HG03342 (cell line): ENCODE measurements around the gene CD151.

ENCODE experiments used
- ATAC-seq: cut with Tn5 transposase; IDR thresholded peaks from one replicate; pipeline ENCODE4 v1.9.1; 2021; ENCODE audit warnings: mild to moderate bottlenecking, moderate library complexity; ENCODE audit not compliant: unreplicated experiment

CD151 gene

DNA sequence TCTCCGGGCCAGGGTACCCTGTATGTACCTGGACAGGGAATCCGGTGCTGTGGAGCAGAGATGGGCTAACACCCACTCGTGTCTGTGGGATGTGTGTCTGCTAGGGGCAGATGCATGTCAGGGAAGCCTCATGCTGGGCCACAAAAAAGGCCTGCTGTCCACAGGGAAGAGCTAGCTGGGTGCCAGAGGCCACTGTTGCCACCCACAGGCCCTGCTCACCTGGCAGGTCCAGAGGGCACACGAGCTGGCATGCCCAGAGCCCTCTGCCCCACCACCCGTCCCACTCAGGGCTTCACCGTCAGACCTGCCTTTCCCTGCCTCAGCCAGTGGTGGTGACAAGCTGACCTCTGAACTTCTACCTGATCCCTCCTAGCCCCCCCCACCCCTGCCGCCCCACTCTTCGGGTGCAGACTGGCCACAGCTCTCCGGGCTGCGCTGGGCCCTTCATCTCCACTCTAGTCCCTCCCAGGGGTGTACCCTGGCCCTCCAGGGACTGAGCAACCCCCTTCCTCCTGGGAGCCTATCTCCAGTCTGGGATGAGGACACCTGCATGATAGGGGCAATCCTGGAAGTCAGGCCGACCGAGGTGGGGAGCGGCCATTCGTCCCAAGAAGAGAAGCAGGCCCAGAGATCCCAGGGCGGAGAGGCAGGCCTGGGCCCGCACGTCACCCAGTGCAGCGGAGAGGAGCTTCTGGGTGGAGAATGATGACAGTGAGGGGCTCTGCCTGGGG, 36.0 kb upstream of the CD151 start:
- no peak for ATAC-seq

DNA sequence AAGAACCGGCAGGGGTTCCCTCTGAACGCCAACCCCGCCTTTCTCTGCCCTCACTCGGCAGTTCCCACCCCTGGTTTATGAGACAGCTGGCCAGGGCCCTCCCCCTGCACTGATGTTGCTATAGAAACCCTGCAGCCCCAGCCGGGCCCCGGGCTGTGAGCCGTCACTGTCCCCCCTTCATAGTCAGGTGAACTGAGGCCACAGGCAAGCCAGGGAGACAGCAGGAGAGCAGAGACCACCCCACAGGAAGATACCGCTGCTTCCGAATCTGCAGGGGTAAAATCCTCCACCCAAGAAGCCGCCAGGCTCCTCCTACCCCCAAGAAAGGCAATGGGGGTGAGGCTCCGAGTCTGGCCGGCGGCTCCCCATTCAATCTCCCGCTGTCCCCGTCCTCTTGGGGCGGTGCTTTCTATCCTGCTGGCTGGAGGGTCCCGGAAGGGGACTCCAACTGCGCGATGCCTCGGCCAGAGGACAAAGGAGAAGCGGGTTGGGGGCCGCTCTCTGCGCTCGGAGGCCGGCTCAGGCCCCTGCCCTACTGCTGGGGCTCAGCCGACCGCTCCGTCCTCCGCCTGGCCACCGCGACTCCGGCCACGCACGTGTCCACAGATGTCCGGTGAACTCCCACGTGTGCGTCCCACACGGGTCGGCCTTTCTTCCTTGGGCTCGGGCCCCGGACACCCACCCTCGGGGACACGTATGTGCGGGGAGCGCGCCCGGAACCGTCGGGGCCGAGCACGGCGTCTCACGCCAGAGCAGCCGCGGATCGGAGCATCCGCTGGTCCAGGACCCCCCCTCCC, 35.3 kb upstream of the CD151 start:
- peak; percentile 42 for ATAC-seq

DNA sequence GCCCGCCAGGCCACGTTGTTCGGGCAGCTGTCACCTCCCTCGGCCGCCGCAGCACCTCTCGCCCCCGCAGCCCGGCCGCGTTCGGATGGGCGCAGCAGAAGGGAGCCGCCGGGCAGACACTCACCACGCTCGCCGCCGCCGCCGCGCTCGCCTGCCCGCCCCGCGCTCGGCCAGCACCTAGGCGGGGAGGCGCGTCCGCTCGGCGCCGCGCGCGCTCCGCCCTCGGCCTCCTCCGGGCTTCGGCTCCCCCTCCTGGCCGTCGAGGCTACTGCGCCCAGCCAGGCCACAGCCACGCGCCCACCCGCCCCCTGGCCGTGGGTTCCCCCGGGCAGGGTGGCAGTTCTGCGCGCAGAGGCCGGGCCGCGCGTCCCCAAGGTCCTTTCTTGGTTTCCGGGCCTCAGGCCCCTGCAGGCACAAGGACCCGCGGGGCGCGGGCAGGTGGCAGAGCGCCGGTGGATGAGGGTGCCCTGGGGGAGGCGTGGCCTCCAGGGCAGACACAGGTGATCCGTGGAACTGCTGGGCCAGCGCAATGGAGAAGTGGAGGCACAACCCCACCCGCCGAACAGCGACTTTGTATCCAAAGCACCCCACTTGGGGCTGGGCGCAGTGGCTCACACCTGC, 34.5 kb upstream of the CD151 start, which contains the start of gene SLC25A22:
Gene SLC25A22 (minus strand): TSS at position 189 of the 621 bp plus-strand sequence. CDS start 3,275 bp downstream, outside the sequence.
- ATAC-seq, result peak; percentile 58

DNA sequence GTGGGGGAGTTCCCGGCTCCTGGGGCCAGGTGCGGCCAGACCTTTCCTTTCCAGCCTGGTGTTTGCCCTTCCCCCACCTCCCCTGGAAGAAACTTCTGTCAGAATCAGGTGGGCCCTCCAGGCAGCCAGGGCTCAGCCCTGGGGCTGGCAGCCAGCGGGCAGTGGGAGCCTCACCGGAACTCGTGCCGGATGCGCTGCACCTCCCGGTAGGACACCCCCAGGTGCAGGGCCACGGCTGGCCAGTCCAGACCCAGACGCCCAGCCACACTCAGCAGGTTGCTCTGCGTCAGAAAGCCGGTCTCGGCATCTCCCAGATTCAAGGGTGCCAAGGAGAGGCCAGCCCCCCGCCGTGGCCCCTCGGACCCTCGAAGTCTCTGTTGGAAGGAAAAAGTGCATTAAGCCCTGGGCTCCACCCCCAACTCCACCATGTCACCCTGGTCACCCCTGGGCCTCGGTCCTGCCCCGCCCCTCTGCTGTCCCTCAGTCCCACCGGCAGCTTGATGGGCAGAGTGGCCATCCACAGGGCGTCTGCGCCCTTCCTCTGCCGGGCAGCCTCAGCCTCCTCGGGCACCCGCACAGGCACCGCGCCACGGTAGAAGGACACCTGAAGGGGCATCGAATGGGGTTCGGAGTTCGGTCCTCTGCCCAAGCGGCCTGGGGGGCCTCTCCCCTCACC, 33.0 kb upstream of the CD151 start:
- ATAC-seq, result no peak

DNA sequence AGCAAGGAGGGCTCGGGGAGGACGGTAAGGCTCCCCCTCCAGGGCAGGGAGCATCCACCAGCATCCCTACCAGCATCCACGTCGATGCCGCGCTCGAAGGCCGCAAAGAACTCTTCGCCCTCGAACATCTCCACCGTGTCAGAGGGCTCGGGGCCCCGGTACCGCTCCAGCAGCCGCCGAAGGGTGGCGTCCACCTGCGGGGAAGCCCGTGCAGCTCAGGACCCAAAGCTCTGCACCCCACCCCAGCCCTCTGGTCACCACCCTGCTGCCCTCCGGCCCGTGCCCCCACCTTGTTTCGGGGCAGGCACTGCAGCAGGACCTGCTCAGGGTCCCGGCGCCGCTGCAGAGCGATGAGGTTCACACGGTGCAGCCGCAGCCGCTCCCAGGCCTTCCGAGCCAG, 32.3 kb upstream of the CD151 start:
- no peak for ATAC-seq

DNA sequence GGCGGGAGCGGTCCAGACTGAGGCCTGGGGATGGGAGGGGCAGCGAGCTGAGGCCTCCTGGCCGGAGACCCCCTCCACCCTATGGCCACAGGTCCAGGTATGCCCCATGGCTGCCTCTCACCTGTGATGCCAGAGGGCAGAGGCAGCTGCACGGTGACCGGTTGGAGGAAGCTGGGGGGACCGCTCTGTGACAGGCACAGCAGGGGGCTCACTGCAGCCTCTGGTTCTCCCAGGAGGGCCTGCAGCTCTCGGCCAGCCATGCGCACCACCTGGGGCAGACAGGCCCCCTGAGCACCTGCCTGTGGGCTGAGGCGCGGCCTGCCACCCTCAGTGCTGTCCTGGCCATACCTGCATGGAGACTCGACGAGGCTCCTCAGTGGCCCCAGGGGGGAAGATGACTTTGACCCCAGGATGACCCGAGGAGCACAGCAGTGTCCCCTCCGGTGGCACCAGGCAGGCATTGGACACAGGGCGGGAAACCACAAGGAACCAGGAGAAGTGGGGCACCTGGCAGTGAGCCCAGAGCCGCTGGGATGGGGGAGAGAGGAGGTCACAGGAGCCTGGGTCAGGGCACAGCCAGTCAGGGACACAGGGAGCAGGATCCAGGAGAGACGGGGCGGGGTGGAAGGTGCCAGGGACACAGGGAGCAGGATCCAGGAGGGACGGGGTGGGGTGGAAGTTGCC, 31.5 kb upstream of the CD151 start:
- no peak for ATAC-seq

DNA sequence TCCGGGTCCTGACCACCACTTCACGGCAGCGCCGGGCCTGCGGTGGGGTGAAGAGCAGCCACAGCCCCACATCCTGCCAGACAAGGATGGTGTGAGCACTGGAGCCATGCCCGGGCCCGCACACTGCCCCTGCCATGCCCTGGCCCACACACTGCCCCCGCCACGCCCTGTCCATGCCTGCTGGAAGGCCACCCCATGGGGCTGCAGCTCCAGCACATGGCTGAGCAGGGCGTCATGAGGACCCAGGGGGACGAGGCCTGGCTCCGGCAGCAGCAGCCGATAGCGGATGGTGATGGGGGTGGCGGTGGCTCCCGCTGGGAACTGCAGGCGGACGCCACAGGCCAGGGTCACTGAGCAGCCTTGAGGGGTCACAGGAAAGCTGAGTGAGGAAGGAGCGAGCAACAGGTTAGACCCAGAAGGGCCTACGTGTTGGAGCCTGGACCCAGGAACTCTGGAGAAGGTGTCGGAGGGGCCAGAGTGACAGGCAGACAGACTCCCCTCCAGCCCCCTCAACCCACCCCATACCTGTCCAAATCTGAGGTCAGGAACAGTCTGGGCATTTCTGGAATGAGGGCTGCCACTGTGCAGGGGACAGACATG, 30.6 kb upstream of the CD151 start:
- ATAC-seq, result no peak

DNA sequence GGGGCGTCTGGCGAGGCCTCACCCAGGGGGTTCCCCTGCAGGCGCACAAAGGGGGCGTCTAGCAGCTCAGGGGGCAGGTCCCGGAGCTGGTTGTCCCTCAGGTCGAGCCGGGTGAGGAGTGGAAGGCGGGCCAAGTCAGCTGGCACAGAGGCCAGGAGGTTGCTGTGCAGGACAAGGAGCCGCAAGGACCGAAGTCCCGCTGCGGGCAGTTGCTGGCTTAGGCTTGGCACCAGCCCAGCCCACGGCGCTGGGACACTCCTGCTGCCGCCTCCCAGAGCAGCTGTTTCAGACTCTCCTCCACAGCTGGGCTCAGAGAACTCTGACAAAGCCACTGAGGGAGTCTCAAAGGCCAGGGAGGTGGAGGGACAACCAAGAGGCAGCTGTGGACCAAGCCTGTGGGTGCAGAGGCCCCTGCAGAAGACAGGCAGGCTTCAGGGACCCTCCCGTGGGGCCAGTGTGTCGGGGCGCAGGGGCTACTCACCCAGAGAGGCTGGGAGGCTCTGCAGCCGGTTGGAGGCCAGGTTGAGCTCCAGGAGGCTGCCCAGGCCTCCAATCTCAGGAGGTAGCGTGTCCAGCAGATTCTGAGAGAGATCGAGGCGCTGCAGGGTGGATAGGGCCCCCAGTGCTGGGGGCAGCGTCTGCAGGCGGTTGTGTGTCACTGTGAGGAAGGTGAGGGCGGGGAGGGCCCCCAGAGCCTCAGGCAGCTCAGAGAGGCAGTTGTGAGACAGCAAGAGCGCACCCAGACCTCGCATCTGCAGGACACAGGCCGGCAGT, 29.9 kb upstream of the CD151 start:
- ATAC-seq, result no peak

DNA sequence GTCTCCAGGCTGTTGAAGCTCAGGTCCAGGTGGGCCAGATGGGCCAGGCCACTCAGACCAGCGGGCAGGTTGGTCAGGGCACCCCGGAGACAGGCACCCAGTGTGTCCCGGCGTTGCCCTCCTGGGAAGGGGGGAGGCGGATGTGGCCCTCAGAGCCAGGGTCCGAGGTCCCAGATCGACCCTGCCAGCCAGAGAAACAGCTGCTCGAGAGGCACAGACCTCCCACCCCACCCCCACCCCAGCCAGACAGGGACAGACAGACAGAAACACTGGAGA, 29.3 kb upstream of the CD151 start:
- no peak for ATAC-seq

DNA sequence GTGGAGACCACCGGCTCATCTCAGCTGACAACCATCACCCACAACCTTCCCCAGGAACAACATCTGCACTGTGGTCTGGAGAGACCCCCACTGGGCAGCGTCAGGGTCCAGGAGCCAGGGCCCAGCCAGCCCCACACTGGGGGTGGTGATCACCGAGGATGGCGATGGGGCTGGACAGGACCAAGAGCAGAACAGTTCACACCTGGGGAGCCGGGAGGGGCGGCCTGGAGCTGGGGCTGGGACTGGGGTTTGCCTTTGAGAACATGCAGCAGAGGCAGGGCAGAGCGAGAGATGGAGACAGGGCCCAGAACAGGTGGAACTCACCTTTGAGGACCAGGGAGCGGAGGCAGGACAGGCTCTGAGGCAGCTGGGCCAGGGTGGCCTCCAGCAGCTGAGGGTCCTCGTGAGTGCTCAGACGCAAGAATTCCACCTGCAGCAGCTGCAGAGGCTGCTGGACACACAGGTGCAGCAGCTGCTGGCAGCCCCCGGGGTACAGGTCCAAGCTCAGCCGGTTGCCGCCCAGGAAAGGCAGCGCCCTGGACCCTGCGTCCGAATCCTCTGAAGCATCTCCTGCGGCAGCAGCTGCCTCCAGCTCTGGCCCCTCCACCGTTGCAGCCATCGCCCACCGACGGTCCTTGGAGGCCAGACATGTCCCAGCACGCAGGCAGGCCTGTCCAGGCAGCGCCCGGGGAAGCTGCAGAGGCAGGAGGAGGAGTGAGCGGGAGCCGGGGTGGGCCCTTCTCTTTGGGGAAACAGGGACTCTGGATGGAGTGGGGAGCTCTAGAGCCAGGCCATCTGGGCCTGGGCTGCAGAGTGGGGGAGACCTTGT, 28.8 kb upstream of the CD151 start:
- no peak for ATAC-seq

DNA sequence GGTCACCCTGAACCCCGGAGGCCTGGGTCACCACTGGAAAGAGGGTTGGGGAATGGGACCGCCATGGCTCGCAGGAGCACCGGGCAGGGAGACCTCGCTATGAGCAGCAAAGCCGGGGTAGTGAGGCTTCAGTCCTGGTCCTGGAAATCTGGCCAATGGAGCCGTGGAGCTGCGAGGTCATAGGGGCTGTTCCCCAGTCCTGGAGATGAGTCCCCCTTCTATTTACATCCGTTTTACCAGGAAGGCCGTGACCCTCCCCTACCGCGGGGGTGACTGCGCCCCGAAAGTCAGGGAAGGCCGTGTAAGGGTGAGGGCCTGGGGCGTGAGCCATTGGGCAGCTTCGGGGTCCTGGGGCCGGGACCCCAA, 28.2 kb upstream of the CD151 start:
- ATAC-seq, result no peak

DNA sequence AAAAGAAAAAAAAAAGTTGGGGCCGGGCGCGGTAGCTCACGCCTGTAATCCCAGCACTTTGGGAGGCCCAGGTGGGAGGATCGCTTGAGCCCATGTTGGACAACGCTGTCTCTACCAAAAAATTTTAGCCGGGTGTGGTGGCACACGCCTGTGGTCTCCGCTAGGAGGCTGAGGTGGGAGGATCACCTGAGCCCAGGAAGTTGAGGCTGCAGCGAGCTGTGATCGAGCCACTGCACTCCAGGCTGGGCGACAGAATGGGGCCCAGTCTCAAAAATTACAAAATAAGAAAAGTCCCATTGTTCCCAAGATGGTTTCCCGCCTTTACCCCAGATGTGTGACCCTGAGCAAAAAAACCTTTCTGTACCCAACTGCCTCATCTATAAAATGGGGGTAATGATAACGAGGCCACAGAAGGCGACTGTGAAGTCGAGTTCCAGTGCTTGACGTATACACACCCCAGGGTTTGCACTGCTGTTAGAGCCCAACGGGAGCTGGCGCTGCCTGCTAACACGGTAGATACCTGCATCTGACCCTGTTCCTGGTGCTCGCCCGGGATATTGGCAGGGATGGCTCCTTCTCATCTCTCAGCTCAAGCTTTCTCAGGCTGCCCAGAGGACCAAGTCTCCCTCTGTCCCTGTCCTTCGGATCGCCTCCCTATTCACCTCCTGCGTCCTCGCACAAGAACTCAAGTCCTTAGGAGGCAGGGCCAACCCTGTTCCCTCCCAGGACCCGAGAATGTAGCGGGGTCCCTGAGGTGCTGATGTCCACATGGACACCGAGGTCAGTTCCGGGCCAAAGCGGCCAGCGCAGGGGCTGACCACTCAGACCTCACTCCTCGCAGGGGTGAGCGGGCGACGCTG, 24.1 kb upstream of the CD151 start:
- no peak for ATAC-seq

DNA sequence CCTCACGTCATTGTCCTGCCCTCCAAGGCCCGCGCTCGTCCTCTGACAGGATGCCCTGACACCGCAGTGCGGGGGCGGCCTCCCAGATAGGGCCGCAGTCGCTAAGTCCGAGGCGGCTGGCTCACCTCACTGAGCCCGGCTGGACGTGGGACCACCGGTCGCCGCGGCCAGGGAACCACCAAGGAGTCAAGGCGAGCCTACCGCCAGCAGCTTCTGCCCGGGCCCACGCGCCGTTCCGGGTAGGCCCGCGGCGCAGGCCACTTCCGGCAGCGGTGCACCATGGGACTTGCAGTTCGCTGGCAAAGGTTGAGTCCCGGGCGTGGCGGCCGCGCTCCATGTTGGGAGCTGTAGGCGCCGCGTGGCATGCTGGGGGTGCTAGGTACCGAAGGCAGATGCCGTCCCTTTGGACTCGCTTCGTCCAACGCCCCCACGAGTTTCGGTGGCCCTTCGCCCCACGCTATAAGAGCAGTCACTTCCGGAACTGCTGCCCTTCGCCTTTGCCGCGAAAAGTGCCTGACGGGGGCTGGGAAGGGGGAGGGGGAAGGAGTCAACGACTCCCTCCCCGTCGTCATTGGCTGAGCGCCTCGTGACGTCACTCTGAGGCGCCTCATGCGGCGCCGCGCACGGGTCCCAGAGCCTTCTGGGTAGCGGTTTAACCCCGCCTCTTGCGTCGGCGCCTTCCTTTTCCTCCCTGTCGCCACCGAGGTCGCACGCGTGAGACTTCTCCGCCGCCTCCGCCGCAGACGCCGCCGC, 23.3 kb upstream of the CD151 start, which contains the start of gene RPLP2:
Gene RPLP2 (plus strand): TSS at position 681 of the 753 bp plus-strand sequence. CDS start 268 bp downstream, outside the sequence.
- ATAC-seq, result peak; percentile 70

DNA sequence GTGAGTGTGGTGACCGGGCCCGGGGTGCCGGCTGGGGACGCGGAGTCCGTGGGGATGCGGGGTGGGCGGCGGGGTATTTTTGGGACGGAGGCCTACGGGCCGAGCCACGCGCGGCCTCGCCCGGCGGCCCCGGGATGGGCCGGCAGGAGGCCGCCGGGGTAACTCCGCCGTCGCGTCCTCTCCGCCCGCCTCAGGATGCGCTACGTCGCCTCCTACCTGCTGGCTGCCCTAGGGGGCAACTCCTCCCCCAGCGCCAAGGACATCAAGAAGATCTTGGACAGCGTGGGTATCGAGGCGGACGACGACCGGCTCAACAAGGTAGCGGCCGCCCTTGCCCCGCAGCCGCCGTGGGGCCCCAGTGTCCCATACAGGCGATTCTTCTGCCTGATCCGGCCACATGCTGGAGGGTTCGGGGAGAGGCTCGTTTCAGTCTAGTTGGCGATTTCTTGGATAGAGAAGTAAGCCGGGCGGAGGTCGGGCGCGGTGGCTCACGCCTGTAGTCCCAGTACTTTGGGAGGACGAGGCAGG, 22.6 kb upstream of the CD151 start:
- no peak for ATAC-seq

DNA sequence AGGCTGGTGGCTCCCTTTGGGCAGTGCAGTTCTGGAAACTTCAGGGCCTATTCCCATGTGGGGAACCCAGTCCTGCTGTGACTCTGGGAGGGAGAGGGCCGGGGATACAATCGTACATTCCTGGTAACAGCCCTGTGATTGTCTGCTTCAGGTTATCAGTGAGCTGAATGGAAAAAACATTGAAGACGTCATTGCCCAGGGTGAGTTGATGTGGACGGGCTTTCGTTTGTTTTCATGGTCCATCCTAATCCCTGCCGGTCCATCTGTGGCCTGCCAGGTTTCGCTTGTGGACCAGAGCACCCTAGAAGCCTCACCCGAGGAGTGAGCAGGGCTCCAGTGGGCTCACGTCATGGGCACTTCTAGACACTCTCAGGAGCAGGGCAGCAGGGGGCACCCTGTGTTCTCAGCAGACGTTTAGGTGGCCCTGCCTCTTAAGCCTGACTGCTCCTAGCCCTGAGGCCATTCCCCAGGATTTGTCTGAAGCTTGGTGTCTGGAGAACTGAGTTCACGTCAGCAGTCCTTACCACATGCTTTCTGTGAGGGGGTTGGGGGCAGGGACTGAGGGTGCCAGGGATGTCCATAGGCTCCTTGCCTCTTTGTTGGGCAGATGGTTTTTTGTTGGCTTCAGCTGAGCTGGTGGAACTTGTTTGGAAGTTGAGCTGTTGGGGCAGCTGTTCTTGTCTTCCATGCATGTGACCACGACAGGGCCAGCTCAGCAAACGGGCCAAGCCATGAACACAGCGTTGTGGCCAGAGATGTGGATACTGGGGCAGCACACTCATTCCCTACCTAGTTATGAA, 21.1 kb upstream of the CD151 start:
- ATAC-seq, result no peak

DNA sequence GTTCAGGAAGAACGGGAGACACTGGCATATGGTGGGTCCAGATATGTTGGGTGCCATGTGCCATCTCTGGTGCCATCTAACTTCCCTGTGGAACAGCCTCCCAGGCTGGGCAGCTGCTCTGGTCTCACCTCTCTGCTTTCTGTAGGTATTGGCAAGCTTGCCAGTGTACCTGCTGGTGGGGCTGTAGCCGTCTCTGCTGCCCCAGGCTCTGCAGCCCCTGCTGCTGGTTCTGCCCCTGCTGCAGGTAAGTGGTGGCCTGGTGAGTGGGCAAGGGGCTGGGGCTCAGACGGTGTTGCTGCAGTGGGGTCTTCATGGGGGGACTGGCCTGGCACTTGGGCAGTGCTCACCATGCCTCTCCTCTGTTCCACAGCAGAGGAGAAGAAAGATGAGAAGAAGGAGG, 20.4 kb upstream of the CD151 start:
- no peak for ATAC-seq
